Panc1 (cell line): ENCODE results near the gene THAP4. TPM values are rescaled to one million over a fixed set of nuclear protein-coding genes. Genes with fewer than 3 reads are reported as not detected.

ENCODE experiments used
- ATAC-seq: fragments of 200-7000 bp; cut with Tn5 transposase; 2 replicates; pipeline ENCODE4 v1.9.1; 2020; ENCODE audit warnings: mild to moderate bottlenecking, moderate library complexity
- BruUV-seq: library from RNA; stranded (reverse); fragments of 400-500 nt; replicated peaks from 2 replicates; lab custom pipeline; 2021; lab: Mats Ljungman, UMichigan
- CTCF ChIA-PET: fragments of 300-600 bp; sonication (Branson Sonifier 250); formaldehyde crosslinking; loops from one replicate; lab custom pipeline; 2022; ENCODE audit warnings: antibody characterized with exemption; lab: Charles Lee
- POLR2A ChIA-PET: fragments of 300-600 bp; sonication (Branson Sonifier 250); formaldehyde crosslinking; loops from one replicate; lab custom pipeline; 2022; ENCODE audit warnings: antibody characterized with exemption; lab: Charles Lee
- DNase-seq: peaks from one replicate; pipeline ENCODE4 v3.0.0-alpha.2; 2010; ENCODE audit warnings: low read depth, low spot score
- H3K27ac ChIP-seq: 2 replicates; pipeline ENCODE4 v1.5.1; 2011; ENCODE audit warnings: mild to moderate bottlenecking, low read length, inconsistent platforms
- H3K27me3 ChIP-seq: fragments of 200-500 bp; sonication (Bioruptor generic); 2 replicates; pipeline ENCODE4 v1.6.0; 2014; ENCODE audit warnings: low read length, inconsistent platforms; ENCODE audit not compliant: control insufficient read depth, insufficient read depth
- H3K36me3 ChIP-seq: fragments of 200-500 bp; sonication (Bioruptor generic); 2 replicates; pipeline ENCODE4 v1.5.1; 2014; ENCODE audit warnings: inconsistent platforms, mild to moderate bottlenecking, low read length, moderate library complexity; ENCODE audit not compliant: control insufficient read depth, insufficient read depth
- H3K4me1 ChIP-seq: 2 replicates; pipeline ENCODE4 v1.5.1; 2011; ENCODE audit warnings: inconsistent platforms, mild to moderate bottlenecking, low read length, moderate library complexity; ENCODE audit not compliant: control insufficient read depth, insufficient read depth
- H3K4me3 ChIP-seq, 2 experiments: 2 replicates each; pipeline ENCODE4 v1.5.1; 2011 to 2012; ENCODE audit warnings: low read depth in 2 of 2, low read length in 2 of 2, mild to moderate bottlenecking in 2 of 2, inconsistent platforms in 1 of 2, moderate library complexity in 1 of 2
- H3K9me3 ChIP-seq: fragments of 200-500 bp; sonication (Bioruptor generic); 2 replicates; pipeline ENCODE4 v1.5.1; 2014; ENCODE audit warnings: low read depth, mild to moderate bottlenecking, inconsistent platforms, low read length, moderate library complexity; ENCODE audit not compliant: control insufficient read depth, insufficient read depth
- CTCF ChIP-seq: fragments of 450-650 bp; IDR thresholded peaks from 2 replicates; pipeline ENCODE4 v1.5.1; 2017; ENCODE audit warnings: mild to moderate bottlenecking
- POLR2AphosphoS5 ChIP-seq: IDR thresholded peaks from 2 replicates; pipeline ENCODE4 v1.6.1; 2012; ENCODE audit warnings: mild to moderate bottlenecking, low read depth, low read length, moderate library complexity
- REST ChIP-seq, 2 experiments: IDR thresholded peaks; 2 replicates each; pipeline ENCODE4 v1.6.1; 2011 to 2012; ENCODE audit warnings: low read depth in 2 of 2, control low read depth in 1 of 2, low read length in 1 of 2, mild to moderate bottlenecking in 1 of 2, moderate library complexity in 1 of 2; ENCODE audit not compliant: insufficient read depth in 1 of 2
- SIN3A ChIP-seq: IDR thresholded peaks from 2 replicates; pipeline ENCODE4 v1.6.1; 2012; ENCODE audit warnings: low read depth, mild to moderate bottlenecking, low read length, moderate library complexity, borderline replicate concordance; ENCODE audit not compliant: insufficient read depth
- TCF7L2 ChIP-seq: IDR thresholded peaks from 2 replicates; pipeline ENCODE4 v1.6.1; 2011; ENCODE audit warnings: mild to moderate bottlenecking, low read depth, low read length, inconsistent platforms
- in situ Hi-C: cut with HindIII; loops from 2 replicates; pipeline ENCODE4 v1.10.0; 2016; ENCODE audit warnings: low sequenced_read_pairs, low pct_unique_long_range_greater_than_20kb
- intact Hi-C: fragments of 100-400 bp; cut with micrococcal nuclease; formaldehyde crosslinking; loops from one replicate; pipeline ENCODE4 v1.10.0; 2022; ENCODE audit not compliant: unreplicated experiment
- total RNA-seq: library from RNA; stranded (reverse); gene quantifications from one replicate; pipeline ENCODE4 v1.2.1, GENCODE V29; 2021; ENCODE audit not compliant: unreplicated experiment

Gene THAP4
- total RNA-seq, 1 experiment from 2014 or later = 77.9 TPM

- Histone ChIP-seq H3K4me1 (peaks cover 9% of the 10 kb centered on the region), H3K4me3 (no peak overlapping the region), H3K27ac (no peak overlapping the region), H3K27me3 (no peaks in the 10 kb centered on the region), H3K9me3 (no peaks in the 10 kb centered on the region), H3K36me3 (no peaks in the 10 kb centered on the region)
- ChIA-PET POLR2A (no interaction called here), CTCF (no interaction called here)
- BruUV-seq = no TSS peak
- DNase-seq = no peak
- intact Hi-C loops = no loop called here
- ATAC-seq = no peak
- TF ChIP-seq SIN3A (no peak), CTCF (no peak), TCF7L2 (no peak), REST (IDR thresholded peaks at IDR 0.05; ENCODE audit: insufficient read depth in 1 of 2, low read depth in 2 of 2, low read length in 1 of 2) (no peak), POLR2AphosphoS5 (no peak)
- in situ Hi-C loops = no loop called here
Observed at GRCh38 chr2:241547781-241548450, 89.0 kb downstream of the THAP4 start.

- no TSS peak for BruUV-seq
Observed at GRCh38 chr2:241546771-241547498, 90.0 kb downstream of the THAP4 start.

More at GRCh38 chr2:241546771-241547498, 90.0 kb downstream of the THAP4 start:
- no peak for TF ChIP-seq REST (IDR thresholded peaks at IDR 0.05; ENCODE audit: insufficient read depth in 1 of 2, low read depth in 2 of 2, low read length in 1 of 2)
- no peak for TF ChIP-seq TCF7L2
- TF ChIP-seq POLR2AphosphoS5 = no peak
- TF ChIP-seq CTCF = no peak
- Histone ChIP-seq H3K27me3 (no peaks in the 10 kb centered on the region), H3K4me3 (no peak overlapping the region), H3K4me1 (peaks cover 9% of the 10 kb centered on the region), H3K9me3 (no peaks in the 10 kb centered on the region), H3K36me3 (no peaks in the 10 kb centered on the region), H3K27ac (no peak overlapping the region)
- ATAC-seq = no peak
- POLR2A ChIA-PET = no interaction called here
- CTCF ChIA-PET = no interaction called here
- intact Hi-C loops = no loop called here
- DNase-seq = no peak
- in situ Hi-C loops = no loop called here
